Aorta (tissue), 5 donors: ENCODE results near the gene SPATA6L. TPM values are rescaled to one million over a fixed set of nuclear protein-coding genes. Genes with fewer than 3 reads are reported as not detected.
A peak's percentile ranks its signal among the peaks of the same experiment; 100 is the strongest.
"Not testable (repeated sequence)": the region's sequence is repeated elsewhere in the genome, so short reads cannot be mapped to it uniquely, and the experiment has no call there.

ENCODE experiments used
- ATAC-seq: fragments of 200-7000 bp; cut with Tn5 transposase; one replicate; pipeline ENCODE4 v1.9.1; 2022; ENCODE audit warnings: moderate library complexity; ENCODE audit not compliant: low FRiP score
- DNase-seq, 2 donors: peaks; one replicate each; pipeline ENCODE4 v3.0.0-alpha.2; 2020
- H3K27ac ChIP-seq, 2 donors: one replicate each; pipeline ENCODE4 v1.5.1; 2013; ENCODE audit warnings: low read length in 2 of 2, mild to moderate bottlenecking in 2 of 2, moderate library complexity in 2 of 2, control low read depth in 1 of 2, inconsistent platforms in 1 of 2, low read depth in 1 of 2
- H3K27me3 ChIP-seq, 2 donors: one replicate each; pipeline ENCODE4 v1.6.1; 2013; ENCODE audit warnings: control low read depth in 1 of 2, low read length in 1 of 2, mild to moderate bottlenecking in 1 of 2, moderate library complexity in 1 of 2; ENCODE audit not compliant: insufficient read depth in 2 of 2, control insufficient read depth in 1 of 2
- H3K36me3 ChIP-seq, 2 donors: one replicate each; pipeline ENCODE4 v1.6.1; 2013; ENCODE audit warnings: control low read depth in 1 of 2, low read length in 1 of 2, mild to moderate bottlenecking in 1 of 2; ENCODE audit not compliant: insufficient read depth in 2 of 2, control insufficient read depth in 1 of 2
- H3K4me1 ChIP-seq, 2 donors: one replicate each; pipeline ENCODE4 v1.6.1; 2013; ENCODE audit warnings: low read length in 2 of 2, control low read depth in 1 of 2, mild to moderate bottlenecking in 1 of 2, moderate library complexity in 1 of 2; ENCODE audit not compliant: insufficient read depth in 2 of 2, control insufficient read depth in 1 of 2
- H3K4me3 ChIP-seq, 2 donors: one replicate each; pipeline ENCODE4 v1.5.1; 2013; ENCODE audit warnings: low read length in 2 of 2, control low read depth in 1 of 2, mild to moderate bottlenecking in 1 of 2
- H3K9me3 ChIP-seq: one replicate; pipeline ENCODE4 v1.6.1; 2013; ENCODE audit warnings: mild to moderate bottlenecking, low read length; ENCODE audit not compliant: control insufficient read depth
- WGBS, 2 donors: extraction: QIAGEN DNeasy Blood & Tissue Kit; methylation state at CpG; one replicate each; pipeline ENCODE4 v1.1.7; 2013; 5-methylcytosine and 5-hydroxymethylcytosine counted together
- intact Hi-C, 2 donors: fragments of 100-400 bp; cut with DNase I; formaldehyde crosslinking; loops; one replicate each; pipeline versions ENCODE4 v1.14.2 to v1.15.0; 2022
- polyA plus RNA-seq, 2 donors: library from polyadenylated mRNA; stranded (reverse); fragments of 200-250 nt; gene quantifications; one replicate each; pipeline ENCODE4 v1.2.3, GENCODE V29; 2013
- total RNA-seq, 2 donors: library from RNA; stranded (reverse); fragmentation: NEBNext Ultra II Directional; extraction: Animal tissue kit (Norgen Biotek cat#: 25700); gene quantifications; one replicate each; pipeline ENCODE4 v1.2.1, GENCODE V29; 2021
- donor health status: healthy with polysubstance abuse.
- donor health status: Bipolar disorder and iron deficiency.
- donor health status: DM: no; HTN: no; CAD: no.
- donor health status: DM: no; HTN: no; CAD: no.
- donor health status: DM: yes; HTN: yes; CAD: no.

SPATA6L gene
- total and polyA plus RNA-seq, 4 donors: 1.0 to 6.7 (median 2.8) TPM

- H3K4me1 ChIP-seq: peaks cover 0 to 1% of the 10 kb centered on the region in 2 donors
- H3K36me3 ChIP-seq: no peaks in the 10 kb centered on the region
- intact Hi-C loops: no loop called here
- DNase-seq: no peak
- no peak overlapping the region for H3K4me3 ChIP-seq
- no peak for ATAC-seq
- no peak overlapping the region for H3K27ac ChIP-seq
- H3K9me3 ChIP-seq: no peaks in the 10 kb centered on the region
- WGBS, 2 donors: 19% methylated on average over 4 of the region's 4 CpGs
- no peaks in the 10 kb centered on the region for H3K27me3 ChIP-seq
These were observed 51.0 kb downstream of the SPATA6L start for GRCh38 chr9:4615251-4615650.

GRCh38 chr9:4614627-4615026, 51.7 kb downstream of the SPATA6L start:
- Histone ChIP-seq H3K36me3 (no peaks in the 10 kb centered on the region), H3K27me3 (no peaks in the 10 kb centered on the region), H3K4me3 (no peak overlapping the region), H3K9me3 (no peaks in the 10 kb centered on the region), H3K4me1 (peaks cover 0 to 1% of the 10 kb centered on the region in 2 donors), H3K27ac (no peak overlapping the region)
- DNase-seq (no peak), ATAC-seq (no peak)
- WGBS, 2 donors: 95 to 97% methylated on average over 1 of the region's 1 CpG
- intact Hi-C loops: no loop called here

GRCh38 chr9:4606033-4606432, 60.2 kb downstream of the SPATA6L start:
- 79 to 82% methylated on average over 8 to 13 of the region's 15 CpGs for WGBS, 2 donors

GRCh38 chr9:4604678-4605095, 61.6 kb downstream of the SPATA6L start:
- DNase-seq: no peak
- intact Hi-C loops: loop anchor here in 1 of 2 donors (10.0 kb wide), 1 partner anchor 140 kb away; the partner anchor contains the start of gene AK3
- H3K4me1 ChIP-seq: no peaks in the 10 kb centered on the region

More at GRCh38 chr9:4606033-4606432, 60.2 kb downstream of the SPATA6L start:
- not testable (repeated sequence) for H3K36me3 ChIP-seq, ATAC-seq, H3K4me1 ChIP-seq, H3K27ac ChIP-seq, H3K9me3 ChIP-seq, H3K4me3 ChIP-seq, H3K27me3 ChIP-seq
- intact Hi-C loops: loop anchor here in 1 of 2 donors (10.0 kb wide), 1 partner anchor 139 kb away; the partner anchor contains the start of gene AK3
- DNase-seq: peak in 1 of 2 donors; percentile 47

GRCh38 chr9:4603830-4604229, 62.5 kb downstream of the SPATA6L start:
- no peak for DNase-seq
- 88 to 93% methylated on average over 5 of the region's 5 CpGs for WGBS, 2 donors
- Histone ChIP-seq H3K36me3 (peaks cover 0 to 4% of the 10 kb centered on the region in 2 donors), H3K9me3 (no peaks in the 10 kb centered on the region), H3K4me1 (no peaks in the 10 kb centered on the region), H3K27me3 (no peaks in the 10 kb centered on the region), H3K4me3 (no peak overlapping the region), H3K27ac (no peak overlapping the region)
- ATAC-seq: no peak
- intact Hi-C loops: loop anchor here in 1 of 2 donors (10.0 kb wide), 1 partner anchor 141 kb away; the partner anchor contains the start of gene AK3

More at GRCh38 chr9:4604678-4605095, 61.6 kb downstream of the SPATA6L start:
- Histone ChIP-seq H3K36me3 (peaks cover 0 to 1% of the 10 kb centered on the region in 2 donors), H3K9me3 (no peaks in the 10 kb centered on the region), H3K4me3 (no peak overlapping the region), H3K27ac (no peak overlapping the region), H3K27me3 (no peaks in the 10 kb centered on the region)
- ATAC-seq: peak; percentile 80

- Histone ChIP-seq H3K4me3 (no peak overlapping the region), H3K9me3 (no peaks in the 10 kb centered on the region), H3K27me3 (no peaks in the 10 kb centered on the region), H3K27ac (no peak overlapping the region), H3K4me1 (no peaks in the 10 kb centered on the region), H3K36me3 (peaks cover 0 to 4% of the 10 kb centered on the region in 2 donors)
- no peak for ATAC-seq
- intact Hi-C loops: loop anchor here in 1 of 2 donors (10.0 kb wide), 1 partner anchor 144 kb away; the partner anchor contains the start of gene AK3
- DNase-seq: no peak
- WGBS, 2 donors: 98 to 100% methylated on average over 1 of the region's 1 CpG
These were observed 65.9 kb downstream of the SPATA6L start for GRCh38 chr9:4600368-4600767.

- no peaks in the 10 kb centered on the region for H3K9me3 ChIP-seq
- DNase-seq (no peak), ATAC-seq (peak; percentile 19)
- H3K27ac ChIP-seq: no peak overlapping the region
- H3K4me3 ChIP-seq: no peak overlapping the region
- 37 to 38% methylated on average over 11 of the region's 11 CpGs for WGBS, 2 donors
- peaks cover 0 to 4% of the 10 kb centered on the region in 2 donors for H3K36me3 ChIP-seq
- peaks cover 0 to 2% of the 10 kb centered on the region in 2 donors for H3K4me1 ChIP-seq
- H3K27me3 ChIP-seq: no peaks in the 10 kb centered on the region
- intact Hi-C loops: no loop called here
These were observed 69.9 kb downstream of the SPATA6L start for GRCh38 chr9:4596165-4596922.

- H3K27ac ChIP-seq: no peak overlapping the region
- H3K4me3 ChIP-seq: no peak overlapping the region
- intact Hi-C loops: no loop called here
- H3K27me3 ChIP-seq: no peaks in the 10 kb centered on the region
- H3K36me3 ChIP-seq: peaks cover 0 to 4% of the 10 kb centered on the region in 2 donors
- DNase-seq (no peak), ATAC-seq (no peak)
- peaks cover 0 to 2% of the 10 kb centered on the region in 2 donors for H3K4me1 ChIP-seq
- WGBS, 2 donors: 66 to 93% methylated on average over 2 of the region's 2 CpGs
- no peaks in the 10 kb centered on the region for H3K9me3 ChIP-seq
These were observed 71.3 kb downstream of the SPATA6L start for GRCh38 chr9:4594994-4595393.

GRCh38 chr9:4594545-4594944, 71.7 kb downstream of the SPATA6L start:
- intact Hi-C loops: no loop called here
- Histone ChIP-seq H3K27me3 (no peaks in the 10 kb centered on the region), H3K4me1 (peaks cover 0 to 2% of the 10 kb centered on the region in 2 donors), H3K36me3 (peaks cover 0 to 1% of the 10 kb centered on the region in 2 donors), H3K27ac (no peak overlapping the region), H3K9me3 (no peaks in the 10 kb centered on the region), H3K4me3 (no peak overlapping the region)
- DNase-seq (no peak), ATAC-seq (no peak)
- WGBS, 2 donors: 80 to 88% methylated on average over 4 of the region's 4 CpGs
